Measurements from ENCODE around the gene FOXC1.

The FOXC1 gene

GRCh38 chr6:1633366-1634021 is 23.8 kb downstream of the FOXC1 start:
- no peak overlapping the region for H3K4me2 ChIP-seq (ENCODE audit: insufficient read depth, low read length)
- no peak overlapping the region for H3K27ac ChIP-seq (ENCODE audit: low read length)
- TF ChIP-seq EZH2 (IDR thresholded peaks at IDR 0.05; ENCODE audit: borderline replicate concordance, low read depth, low read length, severe bottlenecking) (no peak), CTCF (IDR thresholded peaks at IDR 0.05; ENCODE audit: borderline replicate concordance, extremely low read depth, low read length, poor library complexity, severe bottlenecking) (no peak)
- no peaks in the 10 kb centered on the region for H3K79me2 ChIP-seq (ENCODE audit: insufficient read depth, low read length)
- DNase-seq (no peak), ATAC-seq (ENCODE audit: insufficient read depth, low read depth) (no peak)
- H3K27me3 ChIP-seq (ENCODE audit: insufficient read depth, low read length, poor library complexity) = no peaks in the 10 kb centered on the region
- no peak overlapping the region for H3K4me3 ChIP-seq (ENCODE audit: low read depth in 1 of 2, low read length in 2 of 2)
- H3K9me3 ChIP-seq (ENCODE audit: insufficient read depth, low read length, severe bottlenecking) = no peaks in the 10 kb centered on the region
- H2AFZ ChIP-seq (ENCODE audit: low read depth, low read length) = no peak overlapping the region
- no peak overlapping the region for H3K9ac ChIP-seq (ENCODE audit: low read depth, low read length)
- no peaks in the 10 kb centered on the region for H3K4me1 ChIP-seq (ENCODE audit: insufficient read depth, low read length)
- no peaks in the 10 kb centered on the region for H4K20me1 ChIP-seq (ENCODE audit: insufficient read depth, low read length)
- no peaks in the 10 kb centered on the region for H3K36me3 ChIP-seq (ENCODE audit: insufficient read depth, low read length)

GRCh38 chr6:1634081-1634480 is 24.4 kb downstream of the FOXC1 start:
- H3K27me3 ChIP-seq (ENCODE audit: insufficient read depth, low read length, poor library complexity) = no peaks in the 10 kb centered on the region
- H3K9ac ChIP-seq (ENCODE audit: low read depth, low read length) = no peak overlapping the region
- no peaks in the 10 kb centered on the region for H3K4me1 ChIP-seq (ENCODE audit: insufficient read depth, low read length)
- DNase-seq (no peak), ATAC-seq (ENCODE audit: insufficient read depth, low read depth) (no peak)
- H2AFZ ChIP-seq (ENCODE audit: low read depth, low read length) = no peak overlapping the region
- no peak overlapping the region for H3K27ac ChIP-seq (ENCODE audit: low read length)
- H3K4me2 ChIP-seq (ENCODE audit: insufficient read depth, low read length) = no peak overlapping the region
- TF ChIP-seq CTCF (IDR thresholded peaks at IDR 0.05; ENCODE audit: borderline replicate concordance, extremely low read depth, low read length, poor library complexity, severe bottlenecking) (no peak), EZH2 (IDR thresholded peaks at IDR 0.05; ENCODE audit: borderline replicate concordance, low read depth, low read length, severe bottlenecking) (no peak)
- H3K9me3 ChIP-seq (ENCODE audit: insufficient read depth, low read length, severe bottlenecking) = no peaks in the 10 kb centered on the region
- H3K4me3 ChIP-seq (ENCODE audit: low read depth in 1 of 2, low read length in 2 of 2) = no peak overlapping the region
- no peaks in the 10 kb centered on the region for H3K79me2 ChIP-seq (ENCODE audit: insufficient read depth, low read length)
- no peaks in the 10 kb centered on the region for H3K36me3 ChIP-seq (ENCODE audit: insufficient read depth, low read length)
- no peaks in the 10 kb centered on the region for H4K20me1 ChIP-seq (ENCODE audit: insufficient read depth, low read length)

- H4K20me1 ChIP-seq (ENCODE audit: insufficient read depth, low read length) = no peaks in the 10 kb centered on the region
- ATAC-seq (ENCODE audit: insufficient read depth, low read depth) (no peak), DNase-seq (no peak)
- no peak overlapping the region for H3K27ac ChIP-seq (ENCODE audit: low read length)
- no peaks in the 10 kb centered on the region for H3K27me3 ChIP-seq (ENCODE audit: insufficient read depth, low read length, poor library complexity)
- H3K9me3 ChIP-seq (ENCODE audit: insufficient read depth, low read length, severe bottlenecking) = no peaks in the 10 kb centered on the region
- H3K9ac ChIP-seq (ENCODE audit: low read depth, low read length) = no peak overlapping the region
- no peaks in the 10 kb centered on the region for H3K79me2 ChIP-seq (ENCODE audit: insufficient read depth, low read length)
- TF ChIP-seq EZH2 (IDR thresholded peaks at IDR 0.05; ENCODE audit: borderline replicate concordance, low read depth, low read length, severe bottlenecking) = no peak
- no peak for TF ChIP-seq CTCF (IDR thresholded peaks at IDR 0.05; ENCODE audit: borderline replicate concordance, extremely low read depth, low read length, poor library complexity, severe bottlenecking)
- no peak overlapping the region for H3K4me3 ChIP-seq (ENCODE audit: low read depth in 1 of 2, low read length in 2 of 2)
- H3K36me3 ChIP-seq (ENCODE audit: insufficient read depth, low read length) = no peaks in the 10 kb centered on the region
- H2AFZ ChIP-seq (ENCODE audit: low read depth, low read length) = no peak overlapping the region
- H3K4me1 ChIP-seq (ENCODE audit: insufficient read depth, low read length) = no peaks in the 10 kb centered on the region
- no peak overlapping the region for H3K4me2 ChIP-seq (ENCODE audit: insufficient read depth, low read length)
Observed at GRCh38 chr6:1635305-1636010, 25.7 kb downstream of the FOXC1 start.
